ENCODE results near the gene QSOX1.

The QSOX1 gene

DNA sequence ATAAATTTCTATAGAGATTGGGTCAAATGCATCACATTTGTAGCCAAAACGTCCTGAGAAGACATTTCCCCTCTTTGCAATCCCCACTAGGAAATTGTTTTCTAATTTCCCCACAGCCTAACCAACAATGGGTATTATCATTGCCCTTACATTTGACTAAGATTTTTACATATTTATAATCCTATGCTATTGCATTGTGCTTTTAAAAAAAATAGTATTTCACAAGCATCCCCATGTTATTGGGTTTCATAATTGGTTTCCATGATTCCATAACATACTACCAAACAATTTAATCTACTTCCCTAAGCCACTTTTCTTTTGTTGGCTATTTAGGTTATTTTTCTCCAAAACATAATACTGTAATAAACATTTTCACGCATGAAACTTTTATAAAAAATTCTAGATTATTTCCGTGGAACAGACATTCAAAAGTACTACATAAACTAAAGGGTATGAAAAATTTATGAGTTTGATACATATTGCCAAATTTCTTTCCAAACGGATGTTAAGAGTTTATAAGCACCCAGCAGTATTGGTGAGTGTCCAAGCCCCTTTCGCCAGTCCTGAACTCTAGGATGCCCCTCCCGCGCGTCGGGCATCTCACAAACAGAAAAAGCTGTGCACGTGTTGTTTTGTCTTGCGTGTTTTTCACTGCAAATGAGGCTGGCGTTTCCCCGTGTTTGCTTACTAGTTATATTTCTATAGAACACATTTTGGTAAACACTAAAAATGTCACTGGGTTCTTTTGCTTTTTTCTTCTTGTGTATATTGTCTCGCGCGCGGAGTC lies 73.4 kb downstream of the QSOX1 start:
- TF ChIP-seq, protein P1, sequence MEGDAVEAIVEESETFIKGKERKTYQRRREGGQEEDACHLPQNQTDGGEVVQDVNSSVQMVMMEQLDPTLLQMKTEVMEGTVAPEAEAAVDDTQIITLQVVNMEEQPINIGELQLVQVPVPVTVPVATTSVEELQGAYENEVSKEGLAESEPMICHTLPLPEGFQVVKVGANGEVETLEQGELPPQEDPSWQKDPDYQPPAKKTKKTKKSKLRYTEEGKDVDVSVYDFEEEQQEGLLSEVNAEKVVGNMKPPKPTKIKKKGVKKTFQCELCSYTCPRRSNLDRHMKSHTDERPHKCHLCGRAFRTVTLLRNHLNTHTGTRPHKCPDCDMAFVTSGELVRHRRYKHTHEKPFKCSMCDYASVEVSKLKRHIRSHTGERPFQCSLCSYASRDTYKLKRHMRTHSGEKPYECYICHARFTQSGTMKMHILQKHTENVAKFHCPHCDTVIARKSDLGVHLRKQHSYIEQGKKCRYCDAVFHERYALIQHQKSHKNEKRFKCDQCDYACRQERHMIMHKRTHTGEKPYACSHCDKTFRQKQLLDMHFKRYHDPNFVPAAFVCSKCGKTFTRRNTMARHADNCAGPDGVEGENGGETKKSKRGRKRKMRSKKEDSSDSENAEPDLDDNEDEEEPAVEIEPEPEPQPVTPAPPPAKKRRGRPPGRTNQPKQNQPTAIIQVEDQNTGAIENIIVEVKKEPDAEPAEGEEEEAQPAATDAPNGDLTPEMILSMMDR (IDR thresholded peaks at IDR 0.05; ENCODE audit: extremely low read depth, missing control alignments), result no peak
- DNase-seq (ENCODE audit: low spot score), result no peak

GRCh38 chr1:180228648-180229482 lies 74.2 kb downstream of the QSOX1 start:
- DNase-seq (ENCODE audit: low spot score), result peak; percentile 65
- TF ChIP-seq, protein P1 (IDR thresholded peaks at IDR 0.05; ENCODE audit: extremely low read depth, missing control alignments), result no peak

- peak; percentile 89 for DNase-seq (ENCODE audit: low spot score)
- TF ChIP-seq, protein P1 (IDR thresholded peaks at IDR 0.05; ENCODE audit: extremely low read depth, missing control alignments), result no peak
These were observed 75.1 kb downstream of the QSOX1 start, which contains the start of gene LHX4 for GRCh38 chr1:180229483-180230415. TSS of gene LHX4 (plus strand) at chr1:180230264. CDS start at chr1:180230530, 266 bp downstream.

- TF ChIP-seq, protein P1 (IDR thresholded peaks at IDR 0.05; ENCODE audit: extremely low read depth, missing control alignments), result no peak
- no peak for DNase-seq (ENCODE audit: low spot score)
These were observed 75.7 kb downstream of the QSOX1 start for GRCh38 chr1:180230416-180230790.

DNA sequence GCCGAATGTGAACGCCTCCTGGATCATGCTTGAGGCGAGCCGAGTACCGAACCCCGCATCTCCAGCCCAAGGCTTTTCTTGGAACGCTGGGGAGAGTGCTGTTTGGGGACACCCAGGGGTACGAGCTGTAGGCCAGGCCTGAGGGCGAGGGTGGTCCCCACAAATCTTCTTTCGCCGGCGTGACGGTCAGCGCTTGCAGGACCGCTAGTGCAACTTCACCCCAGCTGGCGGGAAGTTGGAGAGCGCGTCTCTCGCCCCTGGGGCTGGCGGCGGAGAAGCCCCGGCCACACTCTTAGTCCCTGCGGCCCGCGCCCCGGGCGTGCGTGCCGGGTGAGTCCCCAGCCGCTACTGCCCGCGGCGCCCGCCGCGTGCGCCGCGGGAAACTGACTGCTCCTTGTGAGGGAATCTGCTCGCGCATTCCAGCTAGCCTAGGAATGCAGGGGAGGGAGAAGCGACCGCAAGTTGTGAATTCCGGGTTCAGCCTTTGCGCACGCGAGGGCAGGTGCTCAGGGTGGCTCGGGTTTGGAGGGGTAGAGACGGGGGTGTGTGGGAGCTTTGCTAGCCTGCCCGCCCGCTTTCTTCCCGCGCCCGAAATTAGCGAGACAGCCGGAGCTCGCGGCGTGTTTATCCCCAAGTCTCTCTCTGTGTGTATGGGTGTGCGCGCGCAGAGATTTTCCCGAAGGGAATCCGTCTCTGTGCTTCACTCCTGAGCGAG lies 76.3 kb downstream of the QSOX1 start:
- DNase-seq (ENCODE audit: low spot score), result peak; percentile 58
- TF ChIP-seq, protein P1 (IDR thresholded peaks at IDR 0.05; ENCODE audit: extremely low read depth, missing control alignments), result no peak

DNA sequence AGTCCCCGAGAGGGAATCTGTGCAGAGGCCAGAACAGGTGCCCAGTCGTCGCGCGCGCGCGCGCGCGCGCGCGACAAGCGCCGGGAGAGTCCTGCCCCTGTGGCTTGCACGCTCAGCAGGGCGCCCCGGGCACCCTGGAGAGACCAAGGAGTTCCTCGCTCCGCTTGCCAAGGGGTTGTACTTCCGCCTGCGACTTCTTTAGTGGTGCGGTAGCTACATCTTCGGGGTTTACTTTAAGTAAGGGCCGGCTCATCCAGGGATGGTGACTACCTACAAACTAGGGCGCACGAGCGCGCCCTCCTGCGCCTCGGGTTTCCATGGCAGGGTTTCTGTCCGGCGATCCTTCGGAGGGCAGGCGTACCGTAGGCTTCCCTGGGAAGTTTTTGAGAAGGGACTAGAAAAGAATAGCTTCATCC lies 76.8 kb downstream of the QSOX1 start:
- TF ChIP-seq, protein P1 (IDR thresholded peaks at IDR 0.05; ENCODE audit: extremely low read depth, missing control alignments), result no peak
- peak; percentile 64 for DNase-seq (ENCODE audit: low spot score)
